GM18498 (cell line): ENCODE results near the gene SLC24A3.

Experiments used
- ATAC-seq: cut with Tn5 transposase; IDR thresholded peaks from one replicate; pipeline ENCODE4 v1.9.1; 2021; ENCODE audit warnings: mild to moderate bottlenecking, moderate library complexity; ENCODE audit not compliant: unreplicated experiment

The SLC24A3 gene

GRCh38 chr20:19568128-19568527 is 355.7 kb downstream of the SLC24A3 start:
- ATAC-seq = no peak

- ATAC-seq = no peak
These were observed 359.6 kb downstream of the SLC24A3 start for GRCh38 chr20:19571996-19572395.

GRCh38 chr20:19577692-19578091 is 365.2 kb downstream of the SLC24A3 start:
- no peak for ATAC-seq

- no peak for ATAC-seq
These were observed 370.3 kb downstream of the SLC24A3 start for GRCh38 chr20:19582782-19583181.

- ATAC-seq = no peak
These were observed 371.2 kb downstream of the SLC24A3 start for GRCh38 chr20:19583532-19584175.

- ATAC-seq = no peak
These were observed 375.8 kb downstream of the SLC24A3 start for GRCh38 chr20:19588241-19588640.

GRCh38 chr20:19588732-19589131 is 376.3 kb downstream of the SLC24A3 start:
- ATAC-seq = no peak

- ATAC-seq = no peak
These were observed 377.4 kb downstream of the SLC24A3 start for GRCh38 chr20:19589787-19590362.

GRCh38 chr20:19590382-19590781 is 377.9 kb downstream of the SLC24A3 start:
- no peak for ATAC-seq

GRCh38 chr20:19593762-19594161 is 381.3 kb downstream of the SLC24A3 start:
- no peak for ATAC-seq

GRCh38 chr20:19594896-19595295 is 382.5 kb downstream of the SLC24A3 start:
- ATAC-seq = no peak

- no peak for ATAC-seq
These were observed 385.8 kb downstream of the SLC24A3 start for GRCh38 chr20:19598117-19598850.

- no peak for ATAC-seq
These were observed 386.8 kb downstream of the SLC24A3 start for GRCh38 chr20:19599200-19599599.

- no peak for ATAC-seq
These were observed 387.6 kb downstream of the SLC24A3 start for GRCh38 chr20:19600042-19600441.

- ATAC-seq = no peak
These were observed 388.8 kb downstream of the SLC24A3 start for GRCh38 chr20:19601126-19601810.

GRCh38 chr20:19602675-19603375 is 390.4 kb downstream of the SLC24A3 start:
- ATAC-seq = no peak

- ATAC-seq = no peak
These were observed 390.9 kb downstream of the SLC24A3 start for GRCh38 chr20:19603376-19603750.

- ATAC-seq = no peak
These were observed 393.5 kb downstream of the SLC24A3 start for GRCh38 chr20:19605786-19606485.

- ATAC-seq = no peak
These were observed 397.3 kb downstream of the SLC24A3 start for GRCh38 chr20:19609642-19610223.

GRCh38 chr20:19615629-19616028 is 403.2 kb downstream of the SLC24A3 start:
- ATAC-seq = no peak
